Activated CD4-positive, alpha-beta T cell treated with anti-CD3 and anti-CD28 coated beads, Interleukin-2, amount 10 ng/mL, durations not matched to agents 7 days and 5 days (primary cell): ENCODE results near the gene EXOC6B. TPM values are rescaled to one million over a fixed set of nuclear protein-coding genes. Genes with fewer than 3 reads are reported as not detected.
"Not testable (repeated sequence)": the region's sequence is repeated elsewhere in the genome, so short reads cannot be mapped to it uniquely, and the experiment has no call there.

Experiments
- CTCF ChIA-PET: fragments of 350-600 bp; sonication (Branson Sonifier 250); formaldehyde crosslinking; loops from one replicate; lab custom pipeline; 2021; ENCODE audit warnings: antibody characterized with exemption; lab: Charles Lee
- POLR2A ChIA-PET: fragments of 350-600 bp; sonication (Branson Sonifier 250); formaldehyde crosslinking; loops from one replicate; lab custom pipeline; 2021; ENCODE audit warnings: antibody characterized with exemption; lab: Charles Lee
- DNase-seq: peaks from one replicate; pipeline ENCODE4 v3.0.0-alpha.2; 2020
- H3K27ac Mint-ChIP-seq: one replicate; pipeline ENCODE4 v1.8.0; 2021; ENCODE audit warnings: mild to moderate bottlenecking, moderate library complexity, mixed read lengths
- H3K27me3 Mint-ChIP-seq: one replicate; pipeline ENCODE4 v1.8.0; 2021; ENCODE audit warnings: mixed read lengths
- H3K36me3 Mint-ChIP-seq: one replicate; pipeline ENCODE4 v1.8.0; 2021; ENCODE audit warnings: low read depth, mixed read lengths
- H3K4me1 Mint-ChIP-seq: one replicate; pipeline ENCODE4 v1.8.0; 2021; ENCODE audit warnings: mixed read lengths
- H3K4me3 Mint-ChIP-seq: one replicate; pipeline ENCODE4 v1.8.0; 2021; ENCODE audit warnings: mild to moderate bottlenecking, moderate library complexity, mixed read lengths
- H3K9me3 Mint-ChIP-seq: one replicate; pipeline ENCODE4 v1.8.0; 2021; ENCODE audit warnings: mixed read lengths
- total RNA-seq, 2 experiments: library from RNA; stranded (reverse); gene quantifications; one replicate each; pipeline ENCODE4 v1.2.3, GENCODE V29; 2021

The EXOC6B gene
- total RNA-seq, 2 experiments from 2014 or later = 14.8 to 16.4 TPM

DNA sequence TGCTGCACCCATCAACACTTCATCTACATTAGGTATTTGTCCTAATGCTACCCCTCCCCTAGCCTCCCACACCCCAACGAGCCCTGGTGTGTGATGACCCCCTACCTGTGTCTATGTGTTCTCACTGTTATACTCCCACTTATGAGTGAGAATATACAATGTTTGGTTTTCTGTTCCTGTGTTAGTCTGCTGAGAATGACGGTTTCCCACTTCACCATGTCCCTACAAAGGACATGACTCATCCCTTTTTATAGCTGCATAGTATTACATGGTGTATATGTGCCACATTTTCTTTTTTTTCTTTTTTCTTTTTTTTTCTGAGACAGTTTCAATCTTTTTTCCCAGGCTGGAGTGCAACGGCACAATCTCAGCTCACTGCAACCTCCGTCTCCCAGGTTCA, 394.1 kb downstream of the EXOC6B start:
- Mint-ChIP-seq H3K4me1 (no peaks in the 10 kb centered on the region), H3K27ac (no peak overlapping the region), H3K9me3 (peaks cover 17% of the 10 kb centered on the region), H3K4me3 (no peak overlapping the region), H3K27me3 (no peaks in the 10 kb centered on the region), H3K36me3 (no peaks in the 10 kb centered on the region)
- no peak for DNase-seq
- ChIA-PET POLR2A (no interaction called here), CTCF (no interaction called here)

DNA sequence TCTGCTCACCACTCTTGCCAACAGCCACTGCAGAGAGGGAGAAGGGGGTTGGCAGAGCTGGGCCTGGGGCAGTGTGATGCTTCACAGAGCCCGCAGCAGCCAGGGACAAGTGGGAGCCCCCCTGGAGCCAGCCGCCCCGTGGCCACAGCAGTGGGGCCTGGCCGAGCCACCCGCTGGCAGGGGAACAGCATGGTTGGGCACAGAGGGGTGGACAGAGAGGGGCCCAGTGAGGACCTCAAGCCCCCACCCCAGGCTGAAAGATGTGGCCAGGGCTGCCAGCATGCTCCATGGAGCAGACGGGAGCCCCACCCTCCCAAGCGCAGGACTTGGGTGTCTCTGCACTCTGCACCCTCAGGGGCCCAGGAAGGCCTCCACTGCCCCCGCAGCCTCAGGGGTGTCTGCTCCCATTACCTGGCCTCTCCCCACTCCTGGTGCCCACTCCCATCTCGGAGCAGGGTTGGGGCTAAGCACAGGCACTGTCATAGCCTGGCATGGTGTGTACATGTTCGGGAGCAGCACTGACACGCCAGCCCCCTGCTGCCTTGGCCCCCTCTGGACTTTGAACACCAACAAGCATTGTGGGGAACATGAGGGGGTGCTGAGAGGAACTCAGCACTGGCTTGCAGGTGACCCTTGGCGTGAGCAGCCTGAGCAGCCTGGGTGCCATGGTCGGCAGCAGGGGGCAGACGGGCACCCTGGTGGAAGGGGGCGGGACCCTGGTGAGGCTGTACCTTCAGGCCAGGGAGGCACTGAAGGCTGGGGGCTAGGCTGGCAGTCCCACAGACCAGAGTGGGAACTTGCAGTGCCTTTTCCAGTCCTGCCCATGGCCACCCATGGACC, 398.6 kb downstream of the EXOC6B start:
- Mint-ChIP-seq H3K4me3 (no peak overlapping the region), H3K27me3 (no peaks in the 10 kb centered on the region), H3K36me3 (peaks cover 2% of the 10 kb centered on the region), H3K27ac (no peak overlapping the region), H3K4me1 (no peaks in the 10 kb centered on the region), H3K9me3 (peaks cover 5% of the 10 kb centered on the region)
- ChIA-PET POLR2A (no interaction called here), CTCF (no interaction called here)
- DNase-seq = no peak

DNA sequence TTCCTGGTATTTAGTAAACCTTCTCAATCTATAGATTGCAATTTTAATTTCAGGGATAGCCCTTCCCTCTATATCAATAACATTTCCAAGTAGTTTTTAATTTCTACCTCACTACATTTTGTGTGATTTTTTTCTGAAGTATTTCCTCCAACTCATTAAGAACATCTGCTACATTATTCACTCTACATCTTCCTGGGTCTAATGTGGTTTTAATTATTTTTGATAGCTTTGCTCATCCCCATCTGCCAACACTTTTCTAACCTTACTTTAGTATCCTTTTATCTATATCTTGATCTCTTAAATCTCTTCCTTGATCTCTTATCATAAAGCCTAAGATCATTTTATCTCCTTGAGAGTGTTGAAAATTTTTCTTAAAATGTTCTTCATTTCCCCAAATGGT, 399.8 kb downstream of the EXOC6B start:
- Mint-ChIP-seq H3K4me1 (no peaks in the 10 kb centered on the region), H3K27me3 (no peaks in the 10 kb centered on the region), H3K9me3 (peaks cover 5% of the 10 kb centered on the region), H3K4me3 (no peak overlapping the region), H3K27ac (no peak overlapping the region), H3K36me3 (peaks cover 3% of the 10 kb centered on the region)
- DNase-seq = no peak
- ChIA-PET POLR2A (no interaction called here), CTCF (no interaction called here)

GRCh38 chr2:72423756-72424155, 402.1 kb downstream of the EXOC6B start:
- Mint-ChIP-seq H3K27me3 (no peaks in the 10 kb centered on the region), H3K27ac (no peak overlapping the region), H3K36me3 (peaks cover 6% of the 10 kb centered on the region)

GRCh38 chr2:72421771-72422379, 404.0 kb downstream of the EXOC6B start:
- H3K9me3 Mint-ChIP-seq, POLR2A ChIA-PET, CTCF ChIA-PET: not testable (repeated sequence)

More at GRCh38 chr2:72423756-72424155, 402.1 kb downstream of the EXOC6B start:
- Mint-ChIP-seq H3K9me3 (peaks cover 8% of the 10 kb centered on the region), H3K4me3 (no peak overlapping the region), H3K4me1 (no peaks in the 10 kb centered on the region)
- ChIA-PET CTCF (no interaction called here), POLR2A (no interaction called here)
- no peak for DNase-seq

GRCh38 chr2:72415781-72416475, 409.9 kb downstream of the EXOC6B start:
- H3K4me3 Mint-ChIP-seq = no peak overlapping the region
- ChIA-PET CTCF (no interaction called here), POLR2A (no interaction called here)
- H3K9me3 Mint-ChIP-seq = peaks cover 9% of the 10 kb centered on the region
- peaks cover 2% of the 10 kb centered on the region for H3K36me3 Mint-ChIP-seq
- no peaks in the 10 kb centered on the region for H3K4me1 Mint-ChIP-seq
- H3K27ac Mint-ChIP-seq = no peak overlapping the region
- no peaks in the 10 kb centered on the region for H3K27me3 Mint-ChIP-seq
- DNase-seq = no peak

More at GRCh38 chr2:72421771-72422379, 404.0 kb downstream of the EXOC6B start:
- H3K4me1 Mint-ChIP-seq, H3K4me3 Mint-ChIP-seq, H3K36me3 Mint-ChIP-seq, H3K27me3 Mint-ChIP-seq, DNase-seq, H3K27ac Mint-ChIP-seq: not testable (repeated sequence)

GRCh38 chr2:72415241-72415661, 410.6 kb downstream of the EXOC6B start:
- ChIA-PET POLR2A (no interaction called here), CTCF (no interaction called here)
- Mint-ChIP-seq H3K27ac (no peak overlapping the region), H3K9me3 (peaks cover 9% of the 10 kb centered on the region), H3K4me3 (no peak overlapping the region), H3K36me3 (no peaks in the 10 kb centered on the region), H3K4me1 (no peaks in the 10 kb centered on the region), H3K27me3 (no peaks in the 10 kb centered on the region)
- DNase-seq = no peak

DNA sequence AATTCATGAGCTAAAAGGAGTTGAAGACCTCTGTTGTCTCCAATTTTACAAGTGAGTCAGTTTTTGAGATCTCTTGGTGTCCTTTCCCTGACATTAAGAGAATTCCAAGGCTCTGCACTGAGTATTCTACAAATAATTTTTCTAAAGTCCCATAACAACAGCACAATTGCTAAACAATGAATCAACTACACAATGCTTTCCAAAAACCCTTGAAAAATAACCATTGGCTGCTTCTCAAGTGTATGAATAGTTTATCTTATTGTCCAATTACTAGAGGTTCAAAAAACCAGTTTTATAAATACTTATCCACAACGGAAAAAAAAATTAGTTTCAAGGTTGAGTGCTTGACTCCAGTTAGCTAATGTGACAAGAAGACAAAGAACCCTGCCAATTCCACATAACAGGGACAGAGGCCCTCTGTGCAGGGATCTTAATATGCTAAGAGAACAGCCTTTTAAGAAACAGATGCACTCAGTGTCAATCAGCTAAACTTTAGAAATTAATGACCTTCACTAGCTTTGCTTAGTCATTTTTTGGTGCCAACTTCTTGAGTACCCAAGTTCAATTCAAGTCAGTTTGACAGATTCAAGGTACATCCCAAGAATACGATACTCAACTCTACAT, 411.6 kb downstream of the EXOC6B start:
- Mint-ChIP-seq H3K27me3 (no peaks in the 10 kb centered on the region), H3K9me3 (peaks cover 8% of the 10 kb centered on the region), H3K36me3 (no peaks in the 10 kb centered on the region), H3K27ac (no peak overlapping the region), H3K4me3 (no peak overlapping the region), H3K4me1 (no peaks in the 10 kb centered on the region)
- POLR2A ChIA-PET = no interaction called here
- CTCF ChIA-PET = no interaction called here
- DNase-seq = no peak

DNA sequence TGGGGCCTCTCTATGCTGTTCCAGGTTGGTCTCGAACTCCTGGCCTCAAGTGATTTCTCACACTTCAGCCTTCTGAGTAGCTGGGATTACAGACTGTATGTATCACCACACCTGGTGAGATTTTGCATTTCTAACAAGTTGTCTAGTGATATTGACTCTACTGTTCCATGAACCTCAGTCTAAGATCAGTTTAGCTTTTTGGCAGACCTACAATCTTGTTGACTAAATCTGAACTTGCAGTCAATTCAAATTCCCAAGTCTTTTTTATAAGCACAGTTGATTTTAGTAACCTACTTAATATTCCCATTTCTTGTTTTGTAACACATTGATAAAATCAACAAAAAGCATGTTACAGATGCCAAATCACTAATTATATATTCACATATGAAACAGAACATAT, 412.1 kb downstream of the EXOC6B start:
- ChIA-PET CTCF (no interaction called here), POLR2A (no interaction called here)
- Mint-ChIP-seq H3K27ac (no peak overlapping the region), H3K4me3 (no peak overlapping the region), H3K9me3 (peaks cover 8% of the 10 kb centered on the region), H3K4me1 (no peaks in the 10 kb centered on the region), H3K36me3 (no peaks in the 10 kb centered on the region), H3K27me3 (no peaks in the 10 kb centered on the region)
- DNase-seq = no peak

GRCh38 chr2:72412214-72412613, 413.6 kb downstream of the EXOC6B start:
- ChIA-PET CTCF (no interaction called here), POLR2A (no interaction called here)
- Mint-ChIP-seq H3K4me3 (no peak overlapping the region), H3K36me3 (no peaks in the 10 kb centered on the region), H3K27me3 (no peaks in the 10 kb centered on the region), H3K9me3 (peaks cover 8% of the 10 kb centered on the region), H3K4me1 (no peaks in the 10 kb centered on the region), H3K27ac (no peak overlapping the region)
- no peak for DNase-seq

GRCh38 chr2:72399879-72400278, 426.0 kb downstream of the EXOC6B start:
- H3K36me3 Mint-ChIP-seq = no peaks in the 10 kb centered on the region
- ChIA-PET POLR2A (no interaction called here), CTCF (no interaction called here)
- DNase-seq = no peak
- no peak overlapping the region for H3K27ac Mint-ChIP-seq
- no peaks in the 10 kb centered on the region for H3K4me1 Mint-ChIP-seq
- H3K9me3 Mint-ChIP-seq = peaks cover 8% of the 10 kb centered on the region
- no peaks in the 10 kb centered on the region for H3K27me3 Mint-ChIP-seq
- H3K4me3 Mint-ChIP-seq = no peak overlapping the region

DNA sequence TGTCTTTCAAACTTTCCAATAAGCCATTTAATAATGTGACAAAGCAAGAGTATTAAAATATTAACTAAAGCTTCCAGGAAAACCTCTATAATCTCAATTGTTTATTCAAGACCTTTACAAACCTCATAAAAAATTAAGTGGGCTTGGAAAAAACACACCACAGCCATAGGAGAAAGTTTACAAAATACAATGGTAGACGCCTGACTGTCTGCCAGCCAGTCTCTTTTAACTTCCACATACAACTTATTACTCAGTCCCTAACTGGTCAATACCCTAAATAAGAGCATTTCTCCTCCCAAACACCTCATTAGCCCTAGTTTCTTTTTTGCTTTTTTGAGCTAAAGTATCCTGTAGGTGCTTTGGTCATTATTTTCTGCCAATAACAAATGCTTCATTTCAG, 430.7 kb downstream of the EXOC6B start:
- no peaks in the 10 kb centered on the region for H3K36me3 Mint-ChIP-seq
- no peak overlapping the region for H3K4me3 Mint-ChIP-seq
- H3K27me3 Mint-ChIP-seq = no peaks in the 10 kb centered on the region
- no peak for DNase-seq
- H3K4me1 Mint-ChIP-seq = no peaks in the 10 kb centered on the region
- no peak overlapping the region for H3K27ac Mint-ChIP-seq
- H3K9me3 Mint-ChIP-seq = peaks cover 9% of the 10 kb centered on the region
- ChIA-PET POLR2A (no interaction called here), CTCF (no interaction called here)

DNA sequence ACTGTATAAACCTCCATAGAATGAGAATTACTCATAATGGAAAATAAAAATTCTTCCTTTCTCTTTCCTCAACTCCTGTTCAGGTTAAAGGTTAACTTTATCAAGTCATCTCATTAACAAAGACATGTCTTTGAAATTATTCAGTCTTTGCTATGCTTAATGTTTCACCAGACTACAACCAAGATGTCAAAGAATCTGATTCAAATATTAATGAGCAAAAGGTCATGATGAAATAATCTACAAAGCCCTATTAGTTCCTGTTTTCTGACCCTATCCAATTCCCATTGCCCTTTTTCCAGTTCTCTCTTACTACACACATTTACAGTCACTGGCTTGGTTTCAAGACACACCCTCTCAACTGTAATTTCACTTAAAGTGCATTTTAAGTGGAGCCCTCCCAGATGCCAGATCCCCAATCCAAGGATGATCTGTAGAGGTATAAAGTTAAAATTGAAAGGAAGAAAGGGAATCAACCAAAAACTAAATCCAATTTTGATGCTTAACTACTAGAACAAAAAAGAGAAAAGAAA, 431.2 kb downstream of the EXOC6B start:
- peaks cover 6% of the 10 kb centered on the region for H3K9me3 Mint-ChIP-seq
- ChIA-PET POLR2A (no interaction called here), CTCF (no interaction called here)
- H3K36me3 Mint-ChIP-seq = no peaks in the 10 kb centered on the region
- no peak overlapping the region for H3K4me3 Mint-ChIP-seq
- H3K27ac Mint-ChIP-seq = no peak overlapping the region
- H3K4me1 Mint-ChIP-seq = no peaks in the 10 kb centered on the region
- DNase-seq = no peak
- no peaks in the 10 kb centered on the region for H3K27me3 Mint-ChIP-seq
